OCI-LY7 (cell line): ENCODE data around the gene MAS1. TPM values are rescaled to one million over a fixed set of nuclear protein-coding genes. Genes with fewer than 3 reads are reported as not detected.
"Not testable (repeated sequence)": the region's sequence is repeated elsewhere in the genome, so short reads cannot be mapped to it uniquely, and the experiment has no call there.

Source experiments
- BruUV-seq: library from RNA; stranded (reverse); fragments of 400-500 nt; replicated peaks from 2 replicates; lab custom pipeline; 2021; lab: Mats Ljungman, UMichigan
- CTCF ChIA-PET: fragments of 300-600 bp; sonication (Branson Sonifier 250); formaldehyde crosslinking; loops from one replicate; lab custom pipeline; 2022; ENCODE audit warnings: antibody characterized with exemption; ENCODE audit not compliant: unreplicated experiment; lab: Charles Lee
- POLR2A ChIA-PET: fragments of 300-600 bp; sonication (Branson Sonifier 250); formaldehyde crosslinking; loops from one replicate; lab custom pipeline; 2022; ENCODE audit warnings: antibody characterized with exemption; lab: Charles Lee
- DNase-seq: peaks from one replicate; pipeline ENCODE4 v3.0.0-alpha.2; 2015; ENCODE audit warnings: low spot score
- H2AFZ ChIP-seq: fragments of 200-600 bp; sonication (generic), shearing (Covaris generic); 2 replicates; pipeline ENCODE4 v1.6.1; 2014; ENCODE audit warnings: mild to moderate bottlenecking, antibody characterized with exemption, low read length, moderate library complexity
- H3K27ac ChIP-seq: fragments of 200-600 bp; sonication (generic); 2 replicates; pipeline ENCODE4 v1.5.1; 2014; ENCODE audit warnings: mixed run types, low read depth, mild to moderate bottlenecking, moderate library complexity, low read length, inconsistent platforms; ENCODE audit not compliant: poor library complexity, severe bottlenecking
- H3K36me3 ChIP-seq: fragments of 200-600 bp; sonication (generic); 2 replicates; pipeline ENCODE4 v1.6.1; 2014; ENCODE audit warnings: mild to moderate bottlenecking, antibody characterized with exemption, low read length, moderate library complexity, mixed read lengths; ENCODE audit not compliant: insufficient read depth
- H3K4me1 ChIP-seq: fragments of 200-600 bp; sonication (generic); 2 replicates; pipeline ENCODE4 v1.5.1; 2014; ENCODE audit warnings: mild to moderate bottlenecking, low read length; ENCODE audit not compliant: insufficient read depth, poor library complexity, severe bottlenecking
- H3K4me2 ChIP-seq: fragments of 200-600 bp; sonication (generic); 2 replicates; pipeline ENCODE4 v1.6.1; 2014; ENCODE audit warnings: mild to moderate bottlenecking, low read length
- H3K4me3 ChIP-seq: fragments of 200-600 bp; sonication (generic); 2 replicates; pipeline ENCODE4 v1.5.1; 2014; ENCODE audit warnings: mild to moderate bottlenecking, low read depth, low read length; ENCODE audit not compliant: poor library complexity, severe bottlenecking
- H3K79me2 ChIP-seq: fragments of 200-600 bp; sonication (generic); 2 replicates; pipeline ENCODE4 v1.6.1; 2016; ENCODE audit warnings: low read depth, mild to moderate bottlenecking, low read length, moderate library complexity, mixed read lengths; ENCODE audit not compliant: insufficient read depth
- H3K9me2 ChIP-seq: fragments of 200-600 bp; sonication (generic); 2 replicates; pipeline ENCODE4 v1.6.1; 2016; ENCODE audit warnings: mild to moderate bottlenecking, low read length, mixed read lengths; ENCODE audit not compliant: insufficient read depth
- H3K9me3 ChIP-seq: fragments of 200-600 bp; sonication (generic); 2 replicates; pipeline ENCODE4 v1.6.1; 2014; ENCODE audit warnings: mild to moderate bottlenecking, mixed run types, low read length, mixed read lengths
- H4K20me1 ChIP-seq: fragments of 200-600 bp; sonication (generic); 2 replicates; pipeline ENCODE4 v1.6.1; 2014; ENCODE audit warnings: mild to moderate bottlenecking, antibody characterized with exemption, low read length, moderate library complexity, mixed read lengths; ENCODE audit not compliant: insufficient read depth
- EZH2phosphoT487 ChIP-seq: fragments of 200-600 bp; sonication (generic); IDR thresholded peaks from 2 replicates; pipeline ENCODE4 v1.6.1; 2018; ENCODE audit warnings: low read depth, borderline replicate concordance, mild to moderate bottlenecking, mixed run types, antibody characterized with exemption, low read length, moderate library complexity, mixed read lengths
- intact Hi-C: fragments of 100-400 bp; cut with micrococcal nuclease; formaldehyde crosslinking; loops from one replicate; pipeline ENCODE4 v1.10.0; 2022; ENCODE audit not compliant: unreplicated experiment
- total RNA-seq, 2 experiments: library from RNA; depleted of rRNA in 1 of 2; stranded (reverse); fragments of >200 nt in 1 of 2; shearing (Covaris generic) in 1 of 2; gene quantifications; 2 replicates each; pipeline ENCODE4 v1.2.3, GENCODE V29; 2014 to 2022
- TF ChIP-seq, protein P1 (sequence below): fragments of 200-600 bp; sonication (generic); conservative IDR thresholded peaks from 2 replicates; pipeline ENCODE4 v1.5.1; 2014; ENCODE audit warnings: mild to moderate bottlenecking, antibody characterized with exemption, low read length, moderate library complexity, mixed read lengths

Gene MAS1
- total RNA-seq, 2 experiments from 2014 or later = under 0.01 TPM; not detected in 1

DNA sequence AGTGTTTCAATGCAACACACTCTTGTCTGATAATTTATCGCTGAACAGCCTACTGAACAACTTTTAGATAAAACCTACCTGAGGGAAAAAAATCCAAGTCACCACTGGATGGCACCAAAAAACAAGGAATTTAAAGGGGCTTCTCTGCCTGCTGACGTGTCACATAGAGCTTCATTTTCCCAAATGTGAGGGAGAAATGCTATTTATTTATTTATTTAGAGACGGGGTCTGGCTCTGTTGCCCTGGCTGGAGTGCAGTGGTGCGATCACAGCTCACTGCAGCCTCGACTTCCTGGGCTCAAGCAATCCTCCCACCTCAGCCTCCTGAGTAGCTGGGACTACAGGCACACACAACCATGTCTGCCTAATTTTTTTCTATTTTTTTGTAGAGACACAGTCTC is 27.4 kb upstream of the MAS1 start:
- not testable (repeated sequence) for H3K4me3 ChIP-seq, H4K20me1 ChIP-seq, H3K79me2 ChIP-seq, H2AFZ ChIP-seq, H3K4me1 ChIP-seq, H3K4me2 ChIP-seq, H3K36me3 ChIP-seq, BruUV-seq, H3K9me2 ChIP-seq, H3K27ac ChIP-seq, H3K9me3 ChIP-seq
- CTCF ChIA-PET = interaction anchor here (1.3 kb wide), 1 partner anchor 592 kb away, joined by 3 read pairs; no protein-coding TSS in a partner anchor
- POLR2A ChIA-PET = interaction anchor here (0.7 kb wide), 1 partner anchor 949 kb away, joined by 4 read pairs; no protein-coding TSS in a partner anchor
- TF ChIP-seq, protein P1, sequence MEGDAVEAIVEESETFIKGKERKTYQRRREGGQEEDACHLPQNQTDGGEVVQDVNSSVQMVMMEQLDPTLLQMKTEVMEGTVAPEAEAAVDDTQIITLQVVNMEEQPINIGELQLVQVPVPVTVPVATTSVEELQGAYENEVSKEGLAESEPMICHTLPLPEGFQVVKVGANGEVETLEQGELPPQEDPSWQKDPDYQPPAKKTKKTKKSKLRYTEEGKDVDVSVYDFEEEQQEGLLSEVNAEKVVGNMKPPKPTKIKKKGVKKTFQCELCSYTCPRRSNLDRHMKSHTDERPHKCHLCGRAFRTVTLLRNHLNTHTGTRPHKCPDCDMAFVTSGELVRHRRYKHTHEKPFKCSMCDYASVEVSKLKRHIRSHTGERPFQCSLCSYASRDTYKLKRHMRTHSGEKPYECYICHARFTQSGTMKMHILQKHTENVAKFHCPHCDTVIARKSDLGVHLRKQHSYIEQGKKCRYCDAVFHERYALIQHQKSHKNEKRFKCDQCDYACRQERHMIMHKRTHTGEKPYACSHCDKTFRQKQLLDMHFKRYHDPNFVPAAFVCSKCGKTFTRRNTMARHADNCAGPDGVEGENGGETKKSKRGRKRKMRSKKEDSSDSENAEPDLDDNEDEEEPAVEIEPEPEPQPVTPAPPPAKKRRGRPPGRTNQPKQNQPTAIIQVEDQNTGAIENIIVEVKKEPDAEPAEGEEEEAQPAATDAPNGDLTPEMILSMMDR = peak; percentile 74
- intact Hi-C loops = loop anchor here (1.0 to 5.0 kb wide), 3 partner anchors 79 to 593 kb away; no protein-coding TSS in a partner anchor
- peak; percentile 55 for DNase-seq

DNA sequence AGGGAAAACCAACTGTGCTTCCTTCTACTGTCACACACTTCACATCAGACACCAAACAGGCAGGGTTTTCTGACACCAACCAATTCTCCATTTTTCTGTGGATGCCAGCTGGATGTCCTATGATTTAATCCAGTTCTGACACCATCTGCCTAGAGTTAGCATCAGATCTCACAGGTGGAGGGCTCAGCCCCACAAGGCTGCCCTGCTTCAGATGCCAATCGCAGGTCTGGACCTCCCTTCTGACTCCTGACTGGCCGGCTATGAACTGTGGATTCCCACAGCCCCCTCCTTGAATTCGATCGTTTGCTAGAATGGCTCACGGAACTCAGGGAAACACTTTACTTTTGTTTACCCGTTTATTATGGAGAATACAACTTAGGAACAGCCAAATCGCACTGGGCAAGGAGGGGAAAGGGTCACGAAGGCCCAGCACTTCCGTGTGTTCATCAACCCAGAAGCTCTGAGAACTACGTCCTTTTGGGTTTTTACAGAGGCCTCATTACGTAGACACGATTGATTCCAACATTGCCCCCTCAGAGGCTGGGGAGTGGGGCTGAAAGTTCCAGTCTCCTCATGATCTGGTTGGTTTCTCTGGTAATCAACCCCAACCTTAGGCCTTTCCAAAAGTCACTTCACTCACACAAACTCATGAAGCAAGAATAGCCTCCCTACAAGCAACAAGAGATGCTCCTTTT is 25.4 kb upstream of the MAS1 start:
- ChIA-PET CTCF (no interaction called here), POLR2A (interaction anchor here (0.6 kb wide), 1 partner anchor 583 kb away, joined by 3 read pairs; no protein-coding TSS in a partner anchor)
- H3K4me2 ChIP-seq = no peak overlapping the region
- H3K4me3 ChIP-seq = no peak overlapping the region
- no peak overlapping the region for H3K27ac ChIP-seq
- no peaks in the 10 kb centered on the region for H3K9me3 ChIP-seq
- H3K9me2 ChIP-seq = no peaks in the 10 kb centered on the region
- H3K4me1 ChIP-seq = peaks cover 8% of the 10 kb centered on the region
- DNase-seq = no peak
- H3K36me3 ChIP-seq = no peaks in the 10 kb centered on the region
- intact Hi-C loops = no loop called here
- BruUV-seq = no TSS peak
- H2AFZ ChIP-seq = no peak overlapping the region
- H3K79me2 ChIP-seq = no peaks in the 10 kb centered on the region
- no peaks in the 10 kb centered on the region for H4K20me1 ChIP-seq
- TF ChIP-seq EZH2phosphoT487 = no peak
- TF ChIP-seq, protein P1 = no peak
